HepG2 (cell line): Measurements from ENCODE around the gene CMTM8. TPM values are rescaled to one million over a fixed set of nuclear protein-coding genes. Genes with fewer than 3 reads are reported as not detected.
A peak's percentile ranks its signal among the peaks of the same experiment; 100 is the strongest.

Experiments used
- ATAC-seq: fragments of 200-7000 bp; cut with Tn5 transposase; 3 replicates; pipeline ENCODE4 v1.9.1; 2020; ENCODE audit warnings: mild to moderate bottlenecking, moderate library complexity
- BruUV-seq: library from RNA; stranded (reverse); fragments of 400-500 nt; replicated peaks from 2 replicates; lab custom pipeline; 2021; lab: Mats Ljungman, UMichigan
- CTCF ChIA-PET: fragments of 300-600 bp; formaldehyde crosslinking; extraction: SDS; loops from one replicate; lab custom pipeline; 2021; ENCODE audit warnings: low total read pairs, inconsistent platforms, low intra/inter-chr PET ratio; lab: Yijun Ruan, JAX
- POLR2A ChIA-PET: fragments of 350-600 bp; sonication (Branson Sonifier 250); formaldehyde crosslinking; loops from one replicate; lab custom pipeline; 2020; ENCODE audit warnings: antibody characterized with exemption, inconsistent platforms; lab: Yijun Ruan, JAX
- DNase-seq: peaks from one replicate; pipeline ENCODE4 v3.0.0-alpha.2; 2015; ENCODE audit warnings: low spot score
- FAIRE-seq: peaks from 3 replicates; lab custom pipeline; 2011; peaks lifted over from hg19 to GRCh38; lab: Jason Lieb, UNC
- H2AFZ ChIP-seq: one replicate; pipeline ENCODE4 v1.6.1; 2011; ENCODE audit warnings: low read length, inconsistent platforms
- H3K27ac ChIP-seq: fragments of 300-600 bp; 3 replicates; pipeline ENCODE4 v1.8.0; 2011; ENCODE audit warnings: mixed run types, mild to moderate bottlenecking, mixed read lengths, low read length, inconsistent platforms; ENCODE audit not compliant: insufficient read depth; ENCODE audit errors: extremely low read length
- H3K27me3 ChIP-seq, 2 experiments: fragments of 200-600 bp in 1 of 2; 2 replicates in 1 of 2; 3 replicates in 1 of 2; pipeline versions ENCODE4 v1.6.0 to v1.8.0; 2011; ENCODE audit warnings: low read length in 2 of 2, mild to moderate bottlenecking in 2 of 2, moderate library complexity in 2 of 2, inconsistent platforms in 1 of 2; ENCODE audit not compliant: insufficient read depth in 2 of 2, control insufficient read depth in 1 of 2
- H3K36me3 ChIP-seq, 2 experiments: fragments of 200-600 bp in 1 of 2; replicated peaks in 1 of 2; 2 replicates in 1 of 2; 3 replicates in 1 of 2; pipeline versions ENCODE4 v1.5.1 to v1.8.0; 2011; ENCODE audit warnings: low read length in 2 of 2, inconsistent platforms in 1 of 2; ENCODE audit not compliant: insufficient read depth in 2 of 2, control insufficient read depth in 1 of 2
- H3K4me1 ChIP-seq: 2 replicates; pipeline ENCODE4 v1.5.1; 2012; ENCODE audit warnings: low read length, inconsistent platforms; ENCODE audit not compliant: insufficient read depth
- H3K4me2 ChIP-seq: 2 replicates; pipeline ENCODE4 v1.6.0; 2011; ENCODE audit warnings: low read depth, low read length, inconsistent platforms
- H3K4me3 ChIP-seq, 3 experiments: fragments of 200-600 bp in 1 of 3; sonication (generic), shearing (Covaris generic) in 1 of 3; replicated peaks in 1 of 3; 2 replicates each; pipeline ENCODE4 v1.5.1; 2011 to 2016; ENCODE audit warnings: low read length in 3 of 3, inconsistent platforms in 2 of 3, low read depth in 2 of 3, mild to moderate bottlenecking in 2 of 3, control low read depth in 1 of 3, mixed read lengths in 1 of 3; ENCODE audit not compliant: insufficient read depth in 1 of 3
- H3K79me2 ChIP-seq: one replicate; pipeline ENCODE4 v1.6.1; 2011; ENCODE audit warnings: low read length, inconsistent platforms; ENCODE audit not compliant: insufficient read depth
- H3K9ac ChIP-seq: 2 replicates; pipeline ENCODE4 v1.6.0; 2011; ENCODE audit warnings: mild to moderate bottlenecking, low read depth, low read length, inconsistent platforms; ENCODE audit not compliant: insufficient read depth
- H3K9me3 ChIP-seq: 2 replicates; pipeline ENCODE4 v1.5.1; 2012; ENCODE audit warnings: mild to moderate bottlenecking, low read length
- H4K20me1 ChIP-seq: 2 replicates; pipeline ENCODE4 v1.6.0; 2011; ENCODE audit warnings: inconsistent platforms, mild to moderate bottlenecking, low read length, moderate library complexity; ENCODE audit not compliant: insufficient read depth
- AGO2 ChIP-seq: fragments of 200-400 bp; formaldehyde crosslinking; optimal IDR thresholded peaks from 2 replicates; pipeline ENCODE3; 2017; ENCODE audit warnings: mild to moderate bottlenecking, low read depth, low read length, moderate library complexity
- ATF7 ChIP-seq, 2 experiments: fragments of 450-650 bp in 1 of 2; sonication (generic) in 1 of 2; formaldehyde crosslinking in 1 of 2; IDR thresholded peaks; 2 replicates each; pipeline versions ENCODE4 v1.4.0 to v1.6.1; 2016 to 2020; ENCODE audit warnings: antibody characterized with exemption in 1 of 2, mild to moderate bottlenecking in 1 of 2, missing genetic modification reagents in 1 of 2
- GZF1 ChIP-seq: sonication (generic); formaldehyde crosslinking; IDR thresholded peaks from 2 replicates; pipeline ENCODE4 v1.5.1; 2020; ENCODE audit warnings: mild to moderate bottlenecking, missing genetic modification reagents
- MYC ChIP-seq: sonication (generic); formaldehyde crosslinking; IDR thresholded peaks from 2 replicates; pipeline ENCODE4 v1.9.0; 2021; ENCODE audit warnings: missing genetic modification reagents, borderline replicate concordance
- THAP8 ChIP-seq: sonication (generic); formaldehyde crosslinking; IDR thresholded peaks from 2 replicates; pipeline ENCODE4 v1.5.1; 2020; ENCODE audit warnings: missing genetic modification reagents, mild to moderate bottlenecking, borderline replicate concordance
- TRAFD1 ChIP-seq: sonication (generic); formaldehyde crosslinking; IDR thresholded peaks from 2 replicates; pipeline ENCODE4 v1.5.1; 2020; ENCODE audit warnings: missing genetic modification reagents, mild to moderate bottlenecking, borderline replicate concordance
- YY1 ChIP-seq: IDR thresholded peaks from 2 replicates; pipeline ENCODE4 v1.6.1; 2011; ENCODE audit warnings: low read length, low read depth, moderate library complexity, mild to moderate bottlenecking; ENCODE audit not compliant: insufficient read depth, insufficient replicate concordance
- ZBTB4 ChIP-seq: sonication (generic); formaldehyde crosslinking; IDR thresholded peaks from 2 replicates; pipeline ENCODE4 v1.4.0; 2020; ENCODE audit warnings: missing genetic modification reagents, mild to moderate bottlenecking, borderline replicate concordance
- ZKSCAN8 ChIP-seq: IDR thresholded peaks from 2 replicates; pipeline ENCODE4 v1.6.1; 2016; ENCODE audit warnings: borderline replicate concordance, missing genetic modification reagents, missing compliant biosample characterization
- ZNF143 ChIP-seq: sonication (generic); formaldehyde crosslinking; IDR thresholded peaks from 2 replicates; pipeline ENCODE4 v1.4.0; 2020; ENCODE audit warnings: missing genetic modification reagents
- ZNF260 ChIP-seq: sonication (generic); formaldehyde crosslinking; IDR thresholded peaks from 2 replicates; pipeline ENCODE4 v1.4.0; 2020; ENCODE audit warnings: missing genetic modification reagents, low read depth, mild to moderate bottlenecking, borderline replicate concordance
- ZNF326 ChIP-seq: sonication (generic); formaldehyde crosslinking; IDR thresholded peaks from 2 replicates; pipeline ENCODE4 v1.4.0; 2020; ENCODE audit warnings: missing genetic modification reagents, borderline replicate concordance
- ZNF619 ChIP-seq: sonication (generic); formaldehyde crosslinking; IDR thresholded peaks from 2 replicates; pipeline ENCODE4 v1.4.0; 2020; ENCODE audit warnings: mild to moderate bottlenecking, missing genetic modification reagents
- WGBS: methylation state at CpG from one replicate; pipeline ENCODE4 v1.1.6; 2017; ENCODE audit warnings: low lambda C conversion rate; 5-methylcytosine and 5-hydroxymethylcytosine counted together
- in situ Hi-C: cut with HindIII; loops from 2 replicates; pipeline ENCODE4 v1.10.0; 2017; ENCODE audit warnings: low pct_unique_long_range_greater_than_20kb; ENCODE audit not compliant: extremely low pct_ligation_motif_present
- intact Hi-C: fragments of 100-400 bp; cut with micrococcal nuclease; formaldehyde crosslinking; loops from one replicate; pipeline ENCODE4 v1.10.0; 2022; ENCODE audit not compliant: unreplicated experiment
- polyA plus RNA-seq, 8 experiments: library from polyadenylated mRNA; depleted of rRNA in 3 of 8; stranded (reverse) in 7 of 8; unstranded in 1 of 8; fragments of >200 nt; fragmentation: Illumina TruSeq in 4 of 8; extraction: Trizol in 4 of 8; gene quantifications; 2 replicates each; pipeline versions ENCODE4 v1.2.1 to v1.2.3, GENCODE V29; 2011 to 2016; ENCODE audit warnings: low read depth in 4 of 8, missing spikeins in 1 of 8, mixed read lengths in 1 of 8; ENCODE audit not compliant: insufficient read depth in 1 of 8
- total RNA-seq, 5 experiments: library from RNA; depleted of rRNA; stranded (reverse); fragments of >200 nt; fragmentation: Illumina TruSeq; extraction: Trizol; gene quantifications; 2 replicates each; pipeline ENCODE4 v1.2.3, GENCODE V29; 2016; ENCODE audit warnings: low read depth in 1 of 5

The CMTM8 gene
- total and polyA plus RNA-seq, 2 of the 13 experiments (the other 11 are each of a cell fraction or from before 2014, with no cell fraction given), result 8.9 to 15.8 TPM

GRCh38 chr3:32219537-32219936, 18.9 kb upstream of the CMTM8 start:
- no peak overlapping the region for H2AFZ ChIP-seq
- peaks cover 70% of the 10 kb centered on the region for H3K4me1 ChIP-seq
- intact Hi-C loops (no loop called here), in situ Hi-C loops (loop anchor here (25.0 kb wide), 1 partner anchor 443 kb away; no protein-coding TSS in a partner anchor)
- DNase-seq, result no peak
- no peak for ATAC-seq
- CTCF ChIA-PET, result no interaction called here
- no peak overlapping the region for H3K27ac ChIP-seq
- TF ChIP-seq GZF1 (CRISPR knock-in tag) (0 out of 2 replicates have a peak, but pooled peaks have one; percentile 75), ZNF326 (no peak), THAP8 (CRISPR knock-in tag) (no peak), YY1 (peak; percentile 40), ZNF260 (no peak)
- no peaks in the 10 kb centered on the region for H3K27me3 ChIP-seq
- no peaks in the 10 kb centered on the region for H3K79me2 ChIP-seq
- H4K20me1 ChIP-seq, result no peaks in the 10 kb centered on the region
- H3K9ac ChIP-seq, result no peak overlapping the region
- 95% methylated on average over 3 of the region's 4 CpGs for WGBS
- POLR2A ChIA-PET, result no interaction called here
- FAIRE-seq, result no peak
- BruUV-seq, result no TSS peak
- no peak overlapping the region for H3K4me2 ChIP-seq
- H3K36me3 ChIP-seq, result no peaks in the 10 kb centered on the region
- H3K4me3 ChIP-seq, result no peak overlapping the region
- H3K9me3 ChIP-seq, result 0 out of 2 replicates have a peak, but pooled peaks cover 6% of the 10 kb centered on the region

GRCh38 chr3:32220006-32220405, 18.5 kb upstream of the CMTM8 start:
- H3K4me3 ChIP-seq, result no peak overlapping the region
- no peak overlapping the region for H2AFZ ChIP-seq
- H3K9me3 ChIP-seq, result 0 out of 2 replicates have a peak, but pooled peaks cover 6% of the 10 kb centered on the region
- no peak overlapping the region for H3K27ac ChIP-seq
- BruUV-seq, result no TSS peak
- H4K20me1 ChIP-seq, result no peaks in the 10 kb centered on the region
- ATAC-seq (no peak), DNase-seq (no peak), FAIRE-seq (no peak)
- POLR2A ChIA-PET, result no interaction called here
- in situ Hi-C loops, result loop anchor here (25.0 kb wide), 1 partner anchor 442 kb away; no protein-coding TSS in a partner anchor
- CTCF ChIA-PET, result no interaction called here
- no peaks in the 10 kb centered on the region for H3K27me3 ChIP-seq
- peaks cover 70% of the 10 kb centered on the region for H3K4me1 ChIP-seq
- WGBS, result 100% methylated on average over 1 of the region's 1 CpG
- H3K36me3 ChIP-seq, result no peaks in the 10 kb centered on the region
- intact Hi-C loops, result no loop called here
- no peak overlapping the region for H3K9ac ChIP-seq
- H3K79me2 ChIP-seq, result no peaks in the 10 kb centered on the region
- H3K4me2 ChIP-seq, result no peak overlapping the region
- TF ChIP-seq TRAFD1 (CRISPR knock-in tag) (no peak), AGO2 (no peak), ZNF143 (CRISPR knock-in tag) (no peak), MYC (CRISPR knock-in tag) (no peak), ZKSCAN8 (CRISPR knock-in tag) (no peak), ZNF619 (no peak), ATF7 (IDR thresholded peaks at IDR 0.05) (no peak), ATF7 (CRISPR knock-in tag; IDR thresholded peaks at IDR 0.05) (no peak), ZBTB4 (CRISPR knock-in tag) (no peak)
